ENCODE data around the gene ZFP90.
"Not testable (repeated sequence)": the region's sequence is repeated elsewhere in the genome, so short reads cannot be mapped to it uniquely, and the experiment has no call there.

ZFP90 gene

GRCh38 chr16:68519225-68519745 lies 19.8 kb upstream of the ZFP90 start:
- no peak for DNase-seq

DNA sequence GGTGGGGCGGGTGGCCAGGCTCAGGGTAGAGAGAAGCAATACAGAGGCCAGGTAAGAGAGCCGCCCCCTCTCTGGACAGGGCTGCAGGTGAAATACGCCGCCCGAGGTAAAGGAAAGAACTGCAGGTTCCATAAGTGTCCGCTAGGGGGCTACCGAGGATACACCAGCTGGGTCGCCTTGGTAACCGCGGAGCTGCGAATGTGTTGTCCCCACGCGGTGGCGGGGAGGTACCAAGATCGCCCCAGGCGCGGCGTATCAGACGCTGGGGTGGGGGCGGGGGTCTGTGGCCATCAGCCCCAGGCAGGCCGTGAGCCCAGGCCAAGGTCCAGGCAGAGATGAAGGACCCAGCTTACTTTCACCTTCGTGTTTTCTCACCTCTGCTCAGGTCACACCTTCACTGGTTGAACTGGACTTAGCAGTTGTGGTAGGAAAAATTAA lies 18.4 kb upstream of the ZFP90 start:
- DNase-seq, result peak; percentile 77 to 82

- DNase-seq, result no peak
Measured at GRCh38 chr16:68524069-68524820, 14.8 kb upstream of the ZFP90 start.

GRCh38 chr16:68526143-68526781 lies 12.8 kb upstream of the ZFP90 start:
- DNase-seq, result no peak

DNA sequence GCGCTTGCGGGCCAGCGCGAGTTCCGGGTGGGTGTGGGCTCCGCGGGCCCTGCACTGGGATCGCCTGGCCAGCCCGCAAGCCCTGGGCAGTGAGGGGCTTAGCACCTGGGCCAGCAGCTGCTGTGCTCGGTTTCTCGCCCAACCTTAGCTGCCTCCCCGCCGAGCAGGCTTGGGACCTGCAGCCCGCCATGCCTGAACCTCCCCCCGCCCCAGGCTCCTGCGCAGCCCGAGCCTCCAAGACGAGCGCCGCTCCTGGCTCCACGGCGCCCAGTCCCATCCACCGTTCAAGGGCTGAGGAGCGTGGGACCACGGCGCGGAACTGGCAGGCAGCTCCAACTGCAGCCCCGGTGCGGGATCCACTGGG lies 12.3 kb upstream of the ZFP90 start:
- DNase-seq, result no peak

GRCh38 chr16:68528233-68528632 lies 10.9 kb upstream of the ZFP90 start:
- no peak for DNase-seq

- peak; percentile 83 to 85 for DNase-seq
Measured at GRCh38 chr16:68528686-68529379, 10.3 kb upstream of the ZFP90 start.

- DNase-seq, result no peak
Measured at GRCh38 chr16:68529608-68529930, 9.5 kb upstream of the ZFP90 start.

- DNase-seq, result peak; percentile 90 to 92
Measured at GRCh38 chr16:68529931-68530701, 9.0 kb upstream of the ZFP90 start.

- no peak for DNase-seq
Measured at GRCh38 chr16:68533937-68534336, 5.2 kb upstream of the ZFP90 start.

DNA sequence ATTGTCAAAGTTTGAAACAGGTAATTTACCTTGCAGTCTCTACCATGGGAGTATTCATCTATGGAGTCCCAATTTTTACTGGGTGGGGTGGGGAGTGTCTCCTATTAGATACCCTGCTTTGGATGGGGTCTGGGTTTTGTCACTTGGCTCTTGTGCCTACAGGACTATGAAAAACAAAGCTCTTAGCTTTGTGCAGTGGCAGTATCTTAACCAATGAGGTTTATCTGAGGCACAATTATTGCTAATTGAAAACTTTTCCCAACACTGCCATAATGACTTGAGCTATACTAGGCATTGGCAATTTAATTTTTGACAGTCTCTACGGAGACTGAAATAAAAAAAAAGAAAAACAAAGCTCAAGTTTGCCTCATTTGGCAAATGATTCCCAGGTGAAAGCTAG lies 3.8 kb upstream of the ZFP90 start:
- DNase-seq, result no peak

DNA sequence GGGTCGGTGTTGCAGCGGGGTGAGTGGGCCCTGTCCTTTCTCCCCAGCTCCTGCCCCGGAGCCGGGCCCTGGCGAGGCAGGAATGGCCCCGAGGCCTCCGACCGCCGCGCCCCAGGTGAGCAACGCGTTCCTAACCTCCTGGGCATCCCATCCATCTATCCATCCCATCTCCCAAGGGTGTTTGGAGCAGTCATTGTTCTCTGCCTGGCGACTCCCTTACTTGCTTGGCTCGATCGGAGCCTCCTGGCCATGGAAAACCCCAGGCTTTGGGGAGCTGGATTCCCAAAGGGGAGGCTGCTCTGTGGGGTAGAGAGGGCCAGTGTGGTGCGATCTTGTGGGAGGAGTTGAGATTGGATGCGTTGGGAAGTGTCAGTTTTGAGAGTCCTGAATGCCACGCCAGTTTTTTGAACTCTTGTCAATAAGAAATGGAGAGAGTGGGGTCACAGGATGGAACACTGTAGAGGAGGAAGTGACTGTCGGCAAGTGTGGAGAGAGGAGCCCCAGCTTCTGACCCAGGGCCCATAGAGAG lies 684 bp downstream of the ZFP90 start:
- DNase-seq, result peak in 1 of 2 experiments; percentile 2

DNA sequence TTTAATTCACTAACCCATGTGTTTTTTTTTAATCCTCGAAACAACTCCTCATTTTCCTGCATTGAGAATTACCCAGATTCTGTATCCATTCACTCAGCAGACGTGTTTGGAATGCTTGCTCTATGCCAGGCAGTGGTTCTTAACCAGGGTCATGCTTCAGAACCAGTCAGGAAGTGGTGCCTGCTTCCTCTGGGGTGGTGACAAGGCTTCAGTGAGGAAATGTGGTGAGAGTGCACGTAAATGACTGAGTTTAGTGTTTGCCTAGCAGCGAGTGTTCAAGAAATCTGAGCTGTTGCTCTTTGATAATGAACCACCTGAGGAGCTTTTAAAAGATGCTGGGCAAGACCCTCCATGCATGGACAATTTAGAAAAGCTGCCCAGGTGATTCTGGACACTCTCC lies 9.9 kb downstream of the ZFP90 start:
- DNase-seq, result peak in 1 of 2 experiments; percentile 17

DNA sequence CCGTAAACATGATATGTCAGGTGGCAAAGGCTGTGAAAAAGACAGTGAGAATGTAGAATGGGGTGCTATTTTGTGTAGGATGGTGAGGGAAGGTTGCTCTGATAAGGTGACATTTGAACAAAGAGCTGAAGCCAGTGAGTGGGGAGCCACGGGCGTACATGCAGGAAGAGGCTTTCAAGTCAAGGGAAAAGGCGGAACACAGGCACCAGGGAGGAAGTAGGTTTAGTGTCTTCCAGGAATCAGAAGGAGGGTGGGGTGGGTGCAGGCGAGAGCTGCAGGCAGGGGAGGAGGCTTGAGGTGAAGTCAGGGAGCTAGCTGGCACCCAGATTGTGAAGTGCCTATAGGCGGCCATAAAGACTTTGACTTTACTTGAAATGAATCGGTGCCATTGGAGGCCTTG lies 14.1 kb downstream of the ZFP90 start:
- no peak for DNase-seq

DNA sequence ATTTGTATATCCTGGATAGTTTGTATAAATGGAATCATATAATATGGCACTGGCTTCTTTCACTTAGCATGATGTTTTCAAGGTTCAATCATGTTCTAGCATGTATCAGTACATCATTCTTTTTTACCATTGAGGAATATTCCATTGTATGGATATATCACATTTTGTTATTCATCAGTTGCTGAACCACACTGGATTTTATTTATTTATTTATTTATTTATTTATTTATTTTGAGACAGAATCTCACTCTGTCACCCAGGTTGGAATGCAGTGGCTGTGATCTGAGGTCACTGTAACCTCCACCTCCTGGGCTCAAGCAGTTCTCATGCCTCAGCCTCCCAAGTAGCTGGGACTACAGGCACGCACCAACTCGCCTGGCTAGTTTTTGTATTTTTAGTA lies 21.2 kb downstream of the ZFP90 start:
- DNase-seq, result not testable (repeated sequence)

DNA sequence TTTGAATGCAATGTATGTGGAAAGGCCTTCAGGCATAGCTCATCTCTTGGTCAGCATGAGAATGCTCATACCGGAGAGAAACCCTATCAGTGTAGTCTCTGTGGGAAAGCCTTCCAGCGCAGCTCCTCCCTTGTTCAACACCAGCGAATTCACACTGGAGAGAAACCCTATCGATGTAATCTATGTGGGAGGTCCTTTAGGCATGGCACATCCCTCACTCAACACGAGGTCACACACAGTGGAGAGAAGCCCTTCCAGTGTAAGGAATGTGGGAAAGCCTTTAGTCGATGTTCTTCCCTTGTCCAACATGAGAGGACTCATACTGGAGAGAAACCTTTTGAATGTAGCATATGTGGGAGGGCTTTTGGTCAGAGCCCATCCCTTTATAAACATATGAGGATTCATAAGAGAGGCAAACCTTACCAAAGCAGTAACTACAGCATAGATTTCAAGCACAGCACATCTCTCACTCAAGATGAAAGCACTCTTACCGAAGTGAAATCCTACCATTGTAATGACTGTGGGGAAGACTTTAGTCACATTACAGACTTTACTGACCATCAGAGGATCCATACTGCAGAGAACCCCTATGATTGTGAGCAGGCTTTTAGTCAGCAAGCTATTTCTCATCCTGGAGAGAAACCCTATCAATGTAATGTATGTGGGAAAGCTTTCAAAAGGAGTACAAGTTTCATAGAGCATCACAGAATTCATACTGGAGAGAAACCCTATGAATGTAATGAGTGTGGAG lies 24.7 kb downstream of the ZFP90 start:
- DNase-seq, result no peak

- DNase-seq, result no peak
Measured at GRCh38 chr16:68564382-68564985, 25.4 kb downstream of the ZFP90 start.

DNA sequence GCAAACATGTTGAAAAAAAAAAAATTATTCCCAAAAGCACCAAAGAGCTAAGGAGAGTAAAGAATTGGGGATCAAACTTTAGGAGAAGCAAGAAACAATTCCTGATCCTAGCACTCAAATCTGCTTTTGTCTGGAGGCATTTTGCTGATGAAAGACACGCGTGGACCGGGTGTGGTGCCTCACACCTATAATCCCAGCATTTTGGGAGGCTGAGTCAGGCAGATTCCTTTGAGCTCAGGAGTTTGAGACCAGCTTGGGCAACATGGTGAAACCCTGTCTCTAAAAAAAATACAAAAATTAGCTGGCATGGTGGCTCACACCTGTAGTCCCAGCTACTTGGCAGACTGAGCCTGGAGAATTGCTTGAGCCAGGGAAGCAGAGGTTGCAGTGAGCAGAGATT lies 35.4 kb downstream of the ZFP90 start:
- no peak for DNase-seq

GRCh38 chr16:68575082-68575481 lies 36.0 kb downstream of the ZFP90 start:
- no peak for DNase-seq

DNA sequence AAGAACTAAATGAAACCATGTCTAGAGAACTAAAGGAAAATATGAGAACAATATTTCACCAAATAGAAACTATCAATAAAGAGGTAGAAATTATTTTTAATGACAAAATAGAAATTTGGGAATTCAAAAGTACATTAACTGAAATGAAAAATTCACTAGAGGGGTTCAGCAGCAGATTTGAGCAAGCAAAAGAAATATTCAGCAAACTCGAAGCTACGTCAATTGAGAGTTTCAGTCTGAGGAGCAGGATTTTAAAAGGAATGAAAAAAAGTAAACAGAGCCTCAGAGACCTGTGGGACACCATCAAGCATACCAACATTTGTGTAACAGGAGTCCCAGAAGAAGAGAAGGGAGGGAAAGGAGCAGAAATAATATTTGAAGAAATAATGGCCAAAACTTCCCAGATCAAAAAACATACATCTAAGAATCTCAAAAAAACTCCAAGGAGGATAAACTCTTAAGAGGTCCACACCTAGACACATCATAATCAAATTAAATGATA lies 38.3 kb downstream of the ZFP90 start:
- no peak for DNase-seq

GRCh38 chr16:68590201-68590994 lies 51.3 kb downstream of the ZFP90 start:
- DNase-seq, result peak; percentile 39 to 70
